ENCODE results near the gene VLDLR.
"Not testable (repeated sequence)": the region's sequence is repeated elsewhere in the genome, so short reads cannot be mapped to it uniquely, and the experiment has no call there.

The VLDLR gene

DNA sequence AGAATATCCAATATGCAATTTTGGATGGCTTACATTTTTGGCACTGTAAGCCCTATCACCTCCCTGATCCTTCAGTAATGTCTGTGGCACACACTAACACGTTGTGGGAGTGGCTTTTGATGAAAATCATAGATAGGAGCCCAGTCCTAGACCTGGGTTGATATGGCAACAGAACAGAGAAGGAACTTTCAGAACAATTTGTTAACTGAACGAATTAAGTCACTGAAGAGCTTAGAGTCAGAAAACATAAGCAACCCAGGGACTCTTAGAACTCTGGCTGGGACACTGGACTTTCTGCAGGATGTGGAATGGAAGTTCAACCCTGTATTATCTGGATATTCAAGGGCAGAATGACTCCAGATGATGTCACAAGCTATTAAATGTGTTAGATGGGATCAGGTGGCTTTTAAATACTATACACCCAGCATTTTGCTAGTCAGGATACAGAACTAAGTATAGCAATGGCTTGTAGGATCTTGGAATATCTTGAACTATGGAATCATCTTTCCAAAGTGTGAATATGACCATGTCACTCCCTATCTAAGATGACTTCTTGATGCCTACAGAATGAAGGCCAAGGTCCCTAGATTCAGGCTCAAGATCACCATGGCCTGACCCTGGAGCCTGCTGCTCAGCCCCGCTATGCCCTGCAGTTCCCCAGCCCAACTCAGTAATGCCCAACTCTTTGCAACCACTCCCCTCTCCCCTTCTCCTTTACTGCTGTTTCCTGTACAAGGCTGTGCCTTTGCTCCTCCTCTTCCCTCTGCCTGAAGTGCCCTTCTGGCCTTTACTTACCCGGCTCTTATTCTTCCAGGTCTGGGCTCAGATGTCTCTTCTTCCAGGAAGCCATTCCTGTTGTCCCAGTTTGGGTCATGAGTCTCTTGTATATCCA, 42.8 kb downstream of the VLDLR start:
- DNase-seq: no peak

DNA sequence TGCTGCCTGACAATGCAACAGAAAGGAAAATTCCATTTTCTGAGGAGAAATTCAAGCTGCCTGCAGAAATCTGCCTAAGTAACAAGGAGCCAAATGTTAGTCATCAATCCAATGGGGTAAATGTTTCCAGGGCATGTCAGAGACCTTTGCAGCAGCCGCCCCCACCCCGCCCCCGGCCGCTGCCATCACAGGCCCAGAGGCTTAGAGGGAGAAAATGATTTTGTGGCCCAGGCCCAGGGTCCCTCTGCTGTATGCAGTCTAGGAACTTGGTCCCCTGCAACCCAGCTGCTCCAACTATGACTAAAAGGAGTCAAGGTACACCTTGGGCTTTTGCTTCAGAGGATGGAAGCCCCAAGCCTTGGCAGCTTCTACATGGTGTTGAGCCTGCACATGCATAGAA, 45.0 kb downstream of the VLDLR start:
- no peak for DNase-seq

DNA sequence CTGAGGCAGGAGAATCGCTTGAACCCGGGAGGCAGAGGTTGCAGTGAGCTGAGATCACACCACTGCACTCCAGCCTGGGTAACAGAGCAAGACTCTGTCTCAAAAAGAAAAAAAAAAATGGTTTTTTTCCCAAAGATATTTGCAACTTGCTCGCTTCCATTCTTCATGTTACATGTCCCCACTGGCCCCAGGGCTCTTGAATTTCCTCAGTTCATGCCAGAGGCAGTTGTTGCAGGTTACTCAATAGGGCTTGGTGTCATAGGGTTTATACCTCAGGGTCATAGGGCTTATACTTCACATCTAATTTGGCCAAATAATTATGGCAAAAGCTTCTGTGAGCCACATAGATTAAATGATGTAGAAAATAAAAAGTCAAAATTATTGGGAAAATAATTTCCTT, 51.6 kb downstream of the VLDLR start:
- no peak for DNase-seq

DNA sequence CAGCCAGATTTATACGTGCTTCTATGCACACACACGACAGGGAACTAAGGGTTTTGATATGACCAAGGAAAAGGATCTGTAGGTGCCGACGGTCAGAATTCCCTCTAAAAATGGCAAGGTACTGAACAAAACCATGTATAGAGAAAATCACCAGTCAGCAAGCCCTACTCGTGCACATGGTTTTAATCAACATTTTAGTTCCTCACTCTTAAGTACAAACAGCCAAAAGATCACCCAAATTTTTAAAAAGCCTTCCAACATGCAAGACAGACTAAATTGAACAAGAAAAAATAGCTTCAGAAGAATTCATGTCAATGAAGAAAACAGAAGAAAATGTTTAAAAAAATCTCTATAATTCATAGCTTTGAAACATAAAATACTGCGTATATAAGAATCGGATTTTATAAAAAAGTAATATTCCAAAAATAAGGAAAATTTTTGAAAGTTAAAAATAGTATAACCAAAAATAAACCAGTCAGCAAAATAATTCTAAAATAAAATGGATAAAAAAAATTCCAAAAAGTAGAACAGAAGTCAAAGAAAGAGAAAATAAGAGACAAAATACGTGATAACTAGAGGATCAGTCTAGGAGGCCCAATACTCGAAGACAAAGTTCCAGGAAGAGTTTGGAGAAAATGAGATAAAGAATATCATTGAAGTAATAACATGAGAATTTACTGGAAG, 52.7 kb downstream of the VLDLR start:
- no peak for DNase-seq

DNA sequence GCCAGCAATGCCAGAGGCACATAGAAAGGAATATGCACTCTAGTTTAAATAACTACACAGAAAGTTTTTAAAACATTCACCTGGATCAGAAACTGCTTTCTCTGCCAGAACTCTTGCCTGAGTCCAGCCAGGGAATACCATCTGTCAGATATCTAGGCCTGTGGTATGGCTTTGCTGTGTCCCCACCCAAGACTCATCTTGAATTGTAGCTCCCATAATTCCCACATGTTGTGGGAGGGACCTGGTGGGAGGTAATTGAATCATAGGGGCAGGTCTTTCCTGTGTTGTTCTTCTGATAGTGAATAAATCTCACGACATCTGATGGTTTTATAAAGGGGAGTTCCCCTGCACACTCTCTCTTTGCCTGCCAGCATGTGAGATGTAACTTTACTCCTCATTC, 54.2 kb downstream of the VLDLR start:
- no peak for DNase-seq

DNA sequence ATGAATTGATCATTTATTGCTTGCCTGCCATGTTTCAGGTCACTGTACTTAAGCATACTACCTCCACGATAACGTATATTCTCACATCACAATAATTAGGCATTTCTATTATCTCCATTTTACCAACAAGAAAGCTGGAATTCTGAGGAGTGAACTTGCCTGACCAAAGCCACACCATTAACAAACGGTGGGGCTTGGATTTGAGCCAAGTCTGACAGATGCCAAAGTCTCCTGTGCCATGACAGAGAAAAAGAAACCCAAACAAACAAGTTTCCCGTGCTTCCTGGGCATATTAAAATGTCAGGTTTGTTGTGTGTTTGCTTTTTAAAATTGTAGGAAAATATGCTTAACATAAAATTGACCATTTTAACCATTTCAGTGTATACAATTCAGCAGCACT, 54.9 kb downstream of the VLDLR start:
- DNase-seq: no peak

DNA sequence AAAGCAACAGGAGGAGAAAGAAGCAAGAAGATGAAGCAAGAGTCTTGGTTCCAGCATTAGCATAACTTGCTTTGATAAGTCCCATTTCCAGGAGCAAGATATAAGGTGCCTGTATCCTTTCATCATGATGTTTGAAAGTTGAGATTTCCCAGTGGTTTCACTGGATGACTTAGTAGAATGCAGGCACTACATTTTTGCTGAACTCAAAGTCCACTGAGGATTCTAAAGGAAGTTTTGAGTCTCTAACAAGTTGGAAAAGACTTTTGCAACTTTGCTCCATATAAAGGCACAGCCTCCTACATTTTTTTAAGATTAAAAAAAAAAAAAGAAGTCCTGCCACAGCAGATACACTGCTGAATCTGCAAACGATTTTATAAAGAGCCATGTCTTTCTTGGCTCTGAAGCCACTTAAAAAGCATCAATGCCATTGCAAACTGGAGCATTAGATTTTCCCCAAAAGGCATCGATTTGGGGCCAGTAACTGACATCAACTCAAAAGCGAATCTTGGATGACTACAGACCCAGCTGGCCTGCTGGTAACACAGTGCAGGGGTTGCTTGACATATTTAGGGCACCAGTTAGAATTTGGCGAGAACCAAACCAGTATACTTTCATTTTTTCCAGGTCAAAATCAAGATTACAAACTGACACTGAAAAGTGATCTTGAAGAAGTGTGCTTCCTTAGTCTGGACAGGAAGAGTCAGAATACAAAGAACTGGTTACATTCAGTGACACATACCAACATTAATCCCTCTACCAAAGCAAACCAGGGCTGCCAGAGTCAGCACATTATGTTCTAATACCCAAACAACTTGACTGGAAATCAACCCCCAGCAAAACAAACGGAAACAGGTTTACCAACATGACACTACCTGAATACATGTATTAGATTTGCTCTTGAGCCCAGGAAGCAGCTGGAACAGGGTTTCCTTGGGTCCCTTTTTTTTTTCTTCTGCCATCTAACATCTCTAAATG, 56.6 kb downstream of the VLDLR start:
- no peak for DNase-seq

DNA sequence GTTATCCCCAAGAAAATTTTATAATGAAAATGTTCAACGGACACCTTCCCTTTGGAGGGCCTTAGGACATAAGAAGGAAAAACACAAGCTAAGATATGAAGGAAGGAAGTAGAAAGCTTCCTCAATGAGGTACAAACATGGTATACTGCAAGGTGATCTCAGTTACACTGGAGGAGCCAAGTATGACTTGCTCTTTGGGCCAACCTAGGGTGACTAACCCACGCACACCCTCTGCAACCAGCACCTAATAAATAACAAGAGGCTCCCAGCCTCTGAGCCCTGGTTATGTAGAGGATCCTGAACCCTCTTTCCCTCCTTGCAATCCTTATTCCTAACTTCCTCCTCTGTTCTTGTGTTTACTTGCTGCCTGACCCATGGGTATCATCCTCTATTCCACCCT, 57.4 kb downstream of the VLDLR start:
- no peak for DNase-seq

DNA sequence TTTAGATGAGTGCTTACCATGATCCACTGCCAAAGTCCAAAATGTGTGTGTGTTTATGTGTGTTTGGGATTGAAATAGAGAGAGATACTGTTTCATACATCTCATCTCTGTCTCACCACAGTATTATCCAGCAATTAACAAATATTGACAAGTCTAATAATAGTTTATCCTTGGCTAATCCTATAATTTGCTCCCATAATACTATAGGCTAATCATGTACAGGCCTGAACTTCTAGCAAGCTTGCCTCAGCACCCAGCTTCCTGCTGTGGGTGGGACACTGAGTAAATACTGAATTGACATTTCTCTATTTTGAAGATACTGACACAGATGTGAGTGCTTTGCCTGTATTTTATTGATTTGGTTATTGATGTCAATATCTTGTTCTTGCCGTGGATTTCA, 60.4 kb downstream of the VLDLR start:
- no peak for DNase-seq

DNA sequence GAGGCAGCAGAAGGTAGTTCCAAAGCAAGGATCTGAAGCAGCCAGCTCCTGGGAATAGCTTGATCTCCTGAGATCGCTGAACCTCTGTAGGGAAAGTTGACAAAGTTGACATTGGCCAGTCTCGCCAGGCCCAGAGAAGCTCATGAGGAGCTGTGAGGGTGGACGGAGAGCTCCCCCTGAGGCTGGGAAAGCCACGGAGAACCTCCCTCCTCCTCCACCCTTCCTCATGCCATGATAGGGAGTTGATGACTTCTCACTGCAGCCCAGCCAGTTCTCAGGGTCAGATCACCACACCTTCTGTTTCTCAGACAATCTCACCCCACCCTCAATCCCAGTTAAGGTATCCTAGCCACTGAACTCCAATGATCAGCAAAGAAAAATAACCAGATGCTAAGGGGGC, 65.3 kb downstream of the VLDLR start:
- no peak for DNase-seq

DNA sequence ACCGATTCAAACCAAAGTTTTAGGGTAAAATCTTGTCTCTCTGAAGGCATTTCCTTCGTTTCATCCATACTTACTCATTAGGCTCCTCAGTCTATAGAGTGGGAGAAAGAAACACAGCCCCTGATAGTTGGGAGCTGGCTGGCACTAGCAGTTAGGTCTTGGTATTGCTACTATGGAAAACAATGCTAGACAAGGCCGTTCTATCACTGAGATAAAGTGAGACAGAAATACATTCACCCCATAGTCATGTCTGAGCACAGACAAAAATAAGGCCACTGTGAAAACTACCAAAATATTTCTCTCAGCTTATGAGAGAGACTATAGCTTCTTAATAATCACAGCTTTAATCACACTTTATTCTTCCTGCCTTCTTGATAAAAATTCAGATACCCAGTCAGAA, 67.0 kb downstream of the VLDLR start:
- DNase-seq: no peak

DNA sequence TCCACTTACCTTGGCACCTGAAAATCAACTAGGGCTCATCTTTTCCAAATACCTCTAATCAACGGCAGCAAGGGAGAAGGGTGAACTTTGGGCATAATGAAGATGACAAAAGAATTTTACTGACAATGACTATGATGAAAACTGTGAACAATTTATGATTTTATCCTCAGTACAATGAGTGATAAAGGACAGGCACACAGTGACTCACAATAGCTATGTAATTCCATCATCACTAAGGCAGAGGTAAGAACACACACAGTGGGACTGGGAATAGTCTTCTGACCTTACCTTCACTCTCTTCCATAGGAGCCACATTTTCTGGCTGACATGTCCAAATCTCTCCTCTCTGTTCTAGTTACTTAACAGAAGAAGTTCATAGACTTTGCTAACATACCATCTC, 69.6 kb downstream of the VLDLR start:
- DNase-seq: no peak

DNA sequence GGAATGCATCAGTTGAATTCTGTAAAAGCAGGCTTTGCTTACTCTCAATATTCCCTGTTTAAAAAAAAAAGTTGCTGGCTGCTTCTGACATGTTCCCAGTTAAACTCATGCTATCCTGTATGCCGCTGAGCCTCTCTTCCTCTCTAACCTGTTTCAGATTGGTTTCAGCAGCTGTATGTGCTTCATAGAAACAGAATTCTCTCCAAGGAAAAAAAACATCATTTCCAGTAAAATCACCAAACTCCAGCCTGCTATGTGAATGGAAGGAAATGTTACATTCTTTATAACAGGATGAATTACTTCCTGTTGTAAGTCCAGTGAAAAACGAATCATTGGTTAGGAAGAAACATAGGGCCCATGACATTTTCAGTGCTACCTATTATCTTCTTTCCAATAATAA, 70.0 kb downstream of the VLDLR start:
- DNase-seq: no peak

DNA sequence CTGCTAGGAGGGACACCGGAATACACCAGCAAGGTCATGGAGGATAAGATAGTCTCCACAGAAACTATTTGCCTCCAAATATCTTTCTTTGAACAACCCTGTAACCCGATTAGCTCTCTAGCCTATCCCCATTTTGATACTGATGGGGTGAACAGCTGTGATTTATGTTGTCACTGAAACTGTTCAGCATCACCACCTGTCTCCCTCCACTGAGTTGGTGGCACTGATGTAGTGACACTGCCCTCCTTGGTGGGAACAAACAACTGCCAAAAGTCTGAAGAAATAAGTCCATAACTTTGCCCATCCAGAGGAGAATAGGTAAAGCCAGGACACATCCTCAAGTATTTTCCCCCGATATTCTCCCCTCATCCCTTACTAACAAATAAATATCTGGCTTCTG, 71.5 kb downstream of the VLDLR start:
- no peak for DNase-seq

DNA sequence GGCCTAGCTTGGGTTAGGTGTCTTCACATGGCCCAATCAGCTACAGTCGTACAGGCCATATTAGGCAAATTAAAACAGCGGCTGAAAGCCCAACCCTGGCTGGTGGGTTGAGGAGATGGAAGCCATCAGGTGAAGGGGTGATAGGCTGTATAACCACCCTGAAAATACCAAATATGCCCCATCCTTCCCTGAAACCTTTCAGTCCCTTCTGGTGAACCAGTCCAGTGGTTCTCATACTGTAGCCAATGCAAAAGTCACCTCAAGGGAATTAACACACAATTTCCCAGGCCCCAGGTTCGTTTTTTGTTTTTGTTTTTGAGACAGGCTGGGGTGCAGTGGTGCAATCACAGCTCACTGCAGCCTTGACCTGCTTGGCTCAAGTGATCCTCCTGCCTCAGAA, 75.9 kb downstream of the VLDLR start:
- no peak for DNase-seq

DNA sequence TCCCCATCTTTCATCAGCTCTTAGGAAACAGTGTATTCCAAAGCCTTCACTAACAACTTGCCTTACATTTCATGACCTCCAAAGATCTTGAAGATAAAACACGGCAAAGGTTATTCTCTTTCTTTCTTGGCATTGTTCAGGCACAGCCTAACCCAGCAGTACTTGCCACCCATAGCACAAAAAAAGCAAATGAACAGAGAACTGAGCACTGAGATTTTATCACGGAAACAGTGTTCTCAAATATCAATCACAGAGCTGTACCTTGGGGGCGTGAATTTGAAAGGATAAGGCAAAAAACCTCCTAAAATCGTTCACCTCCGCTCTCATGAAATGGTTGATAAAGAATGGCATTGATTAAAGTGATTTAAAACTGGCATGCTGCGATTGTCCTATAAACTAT, 78.8 kb downstream of the VLDLR start:
- DNase-seq: no peak

DNA sequence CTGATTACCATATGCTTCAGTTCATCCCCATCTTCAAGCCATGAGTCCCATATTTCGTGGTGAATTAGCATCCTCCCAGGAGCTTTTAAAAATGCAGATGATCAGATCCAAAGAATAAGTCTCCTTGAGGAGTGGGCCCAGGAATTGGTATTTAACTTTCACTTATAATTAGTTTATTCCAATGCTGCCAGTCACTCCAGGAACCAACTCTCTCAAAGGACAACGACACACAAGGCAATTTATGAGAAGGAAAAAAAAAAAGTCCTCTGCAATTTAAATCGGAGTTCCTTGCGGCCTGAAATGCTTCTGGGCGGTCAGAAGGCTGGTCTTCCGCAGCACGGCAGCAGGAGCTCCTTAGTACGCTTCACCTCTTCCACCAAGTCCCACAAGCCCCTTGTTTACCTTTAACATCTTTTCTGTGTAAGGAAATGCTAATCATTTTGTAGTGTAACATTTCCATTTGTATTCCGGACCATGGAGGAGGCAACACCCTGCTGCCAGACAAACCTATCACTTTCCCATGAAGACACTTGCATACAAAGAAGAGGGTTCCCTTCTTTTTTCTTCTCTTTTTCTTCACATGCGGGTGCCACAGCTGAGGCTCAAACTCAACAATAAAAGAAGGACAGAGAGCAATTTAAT, 79.4 kb downstream of the VLDLR start:
- DNase-seq: no peak

DNA sequence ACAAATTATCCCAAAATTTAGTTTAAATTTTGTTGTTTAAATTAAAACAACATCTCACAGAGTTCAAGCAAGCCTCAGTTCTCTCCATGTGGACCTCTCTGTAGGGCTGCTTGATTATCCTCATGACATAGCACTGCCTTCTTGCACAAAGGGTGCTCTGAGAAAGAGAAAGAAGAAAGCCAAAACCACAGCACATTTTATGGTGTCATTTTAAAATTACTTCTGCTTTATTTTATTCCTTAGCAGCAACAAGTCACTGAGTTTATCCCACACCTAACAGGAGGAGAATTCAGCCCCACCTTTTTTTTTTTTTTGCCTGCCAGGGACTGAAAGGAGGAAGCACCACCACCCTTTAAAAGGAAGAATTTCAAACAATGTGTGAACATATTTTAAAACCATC, 82.9 kb downstream of the VLDLR start:
- DNase-seq: no peak

DNA sequence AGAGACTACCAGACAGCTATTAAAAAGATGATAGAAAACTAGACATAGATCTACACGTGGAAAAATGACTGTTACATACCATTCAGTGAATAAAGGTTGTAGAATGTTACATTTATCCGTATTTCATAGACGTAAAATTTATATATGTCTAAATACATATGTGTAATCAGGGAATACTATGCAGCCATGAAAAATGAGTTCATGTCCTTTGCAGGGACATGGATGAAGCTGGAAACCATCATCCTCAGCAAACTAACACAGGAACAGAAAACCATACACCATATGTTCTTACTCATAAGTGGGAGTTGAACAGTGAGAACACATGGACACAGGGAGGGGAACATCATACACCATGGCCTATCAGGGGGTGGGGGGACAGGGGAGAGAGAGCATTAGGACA, 85.7 kb downstream of the VLDLR start:
- DNase-seq: not testable (repeated sequence)
